IMR-90 (cell line): ENCODE measurements around the gene R3HDM4. TPM values are rescaled to one million over a fixed set of nuclear protein-coding genes. Genes with fewer than 3 reads are reported as not detected.

Experiments used
- ATAC-seq: fragments of 200-7000 bp; cut with Tn5 transposase; 2 replicates; pipeline ENCODE4 v1.9.1; 2020; ENCODE audit warnings: low read depth, mild to moderate bottlenecking, moderate library complexity
- BruUV-seq: library from RNA; stranded (reverse); fragments of 400-500 nt; replicated peaks from 2 replicates; lab custom pipeline; 2021; lab: Mats Ljungman, UMichigan
- CTCF ChIA-PET: fragments of 300-600 bp; formaldehyde crosslinking; extraction: SDS; loops from one replicate; lab custom pipeline; 2021; ENCODE audit warnings: antibody characterized with exemption; lab: Yijun Ruan, JAX
- POLR2A ChIA-PET: fragments of 300-600 bp; sonication (Branson Sonifier 250); formaldehyde crosslinking; loops from one replicate; lab custom pipeline; 2022; ENCODE audit warnings: antibody characterized with exemption; ENCODE audit not compliant: unreplicated experiment; lab: Charles Lee
- DNase-seq: peaks from one replicate; pipeline ENCODE4 v3.0.0; 2013
- H2AFZ ChIP-seq: replicated peaks from 2 replicates; pipeline ENCODE3; 2013; ENCODE audit warnings: low read length, mild to moderate bottlenecking; ENCODE audit not compliant: poor library complexity
- H2AK5ac ChIP-seq: 2 replicates; pipeline ENCODE4 v1.6.1; 2013; ENCODE audit warnings: low read depth, low read length, inconsistent platforms
- H2AK9ac ChIP-seq: replicated peaks from 2 replicates; pipeline ENCODE3; 2013; ENCODE audit warnings: mild to moderate bottlenecking, low read depth, low read length, moderate library complexity; ENCODE audit not compliant: poor library complexity
- H2BK120ac ChIP-seq: 2 replicates; pipeline ENCODE4 v1.6.1; 2013; ENCODE audit warnings: low read depth, low read length, inconsistent platforms
- H2BK15ac ChIP-seq: 3 replicates; pipeline ENCODE4 v1.6.1; 2013; ENCODE audit warnings: low read depth, low read length, inconsistent platforms
- H2BK20ac ChIP-seq: 2 replicates; pipeline ENCODE4 v1.6.1; 2013; ENCODE audit warnings: low read depth, mild to moderate bottlenecking, inconsistent platforms, low read length, moderate library complexity
- H2BK5ac ChIP-seq: 2 replicates; pipeline ENCODE4 v1.6.1; 2013; ENCODE audit warnings: mild to moderate bottlenecking, low read depth, low read length, inconsistent platforms; ENCODE audit not compliant: poor library complexity, severe bottlenecking
- H3K14ac ChIP-seq: replicated peaks from 2 replicates; pipeline ENCODE4 v1.6.1; 2013; ENCODE audit warnings: low read depth, low read length, inconsistent platforms
- H3K18ac ChIP-seq: 2 replicates; pipeline ENCODE4 v1.6.1; 2013; ENCODE audit warnings: low read depth, low read length, control low read depth
- H3K23ac ChIP-seq: 2 replicates; pipeline ENCODE4 v1.6.1; 2013; ENCODE audit warnings: low read depth, low read length, inconsistent platforms
- H3K27ac ChIP-seq: 2 replicates; pipeline ENCODE4 v1.5.1; 2013; ENCODE audit warnings: mild to moderate bottlenecking, control low read depth, low read length; ENCODE audit not compliant: insufficient read depth
- H3K27me3 ChIP-seq: 2 replicates; pipeline ENCODE4 v1.6.1; 2013; ENCODE audit warnings: low read length; ENCODE audit not compliant: control insufficient read depth, insufficient read depth
- H3K36me3 ChIP-seq: 2 replicates; pipeline ENCODE4 v1.6.1; 2013; ENCODE audit warnings: low read length, mixed read lengths; ENCODE audit not compliant: control insufficient read depth, insufficient read depth
- H3K4ac ChIP-seq: 2 replicates; pipeline ENCODE4 v1.6.1; 2013; ENCODE audit warnings: low read depth, low read length, inconsistent platforms
- H3K4me1 ChIP-seq: 2 replicates; pipeline ENCODE4 v1.6.1; 2013; ENCODE audit warnings: low read length, mixed read lengths; ENCODE audit not compliant: control insufficient read depth, insufficient read depth
- H3K4me2 ChIP-seq: 2 replicates; pipeline ENCODE4 v1.6.1; 2013; ENCODE audit warnings: low read depth, mild to moderate bottlenecking, control low read depth, low read length, moderate library complexity
- H3K4me3 ChIP-seq: 2 replicates; pipeline ENCODE4 v1.5.1; 2013; ENCODE audit warnings: low read depth, mild to moderate bottlenecking, control low read depth, low read length, moderate library complexity; ENCODE audit not compliant: insufficient read depth
- H3K56ac ChIP-seq: 2 replicates; pipeline ENCODE4 v1.6.1; 2013; ENCODE audit warnings: low read length, inconsistent platforms; ENCODE audit not compliant: insufficient read depth; ENCODE audit errors: extremely low read depth
- H3K79me1 ChIP-seq, 2 experiments: 2 replicates each; pipeline ENCODE4 v1.6.1; 2013; ENCODE audit warnings: low read length in 2 of 2, inconsistent platforms in 1 of 2, low read depth in 1 of 2
- H3K9ac ChIP-seq: 2 replicates; pipeline ENCODE4 v1.6.1; 2013; ENCODE audit warnings: low read depth, low read length, control low read depth
- H3K9me1 ChIP-seq: 2 replicates; pipeline ENCODE4 v1.6.1; 2013; ENCODE audit warnings: low read length, inconsistent platforms; ENCODE audit not compliant: insufficient read depth
- H3K9me3 ChIP-seq: 2 replicates; pipeline ENCODE4 v1.6.1; 2013; ENCODE audit warnings: low read length; ENCODE audit not compliant: control insufficient read depth, insufficient read depth
- H4K20me1 ChIP-seq: 2 replicates; pipeline ENCODE4 v1.6.1; 2013; ENCODE audit warnings: low read length, inconsistent platforms; ENCODE audit not compliant: insufficient read depth
- H4K5ac ChIP-seq: 2 replicates; pipeline ENCODE4 v1.6.1; 2013; ENCODE audit warnings: mild to moderate bottlenecking, low read depth, low read length, control low read depth
- H4K8ac ChIP-seq, 2 experiments: 2 replicates each; pipeline ENCODE4 v1.6.1; 2013; ENCODE audit warnings: low read depth in 2 of 2, low read length in 2 of 2, control low read depth in 1 of 2, inconsistent platforms in 1 of 2
- H4K91ac ChIP-seq: 2 replicates; pipeline ENCODE4 v1.6.1; 2013; ENCODE audit warnings: low read depth, low read length, inconsistent platforms; ENCODE audit not compliant: insufficient read depth
- BHLHE40 ChIP-seq: fragments of 150-350 bp; IDR thresholded peaks from 2 replicates; pipeline ENCODE4 v1.6.1; 2016; ENCODE audit warnings: mild to moderate bottlenecking, low read depth, low read length
- CEBPB ChIP-seq: IDR thresholded peaks from 2 replicates; pipeline ENCODE4 v1.6.1; 2012; ENCODE audit warnings: low read depth, low read length, improper control_type of control experiment
- CHD1 ChIP-seq: IDR thresholded peaks from 2 replicates; pipeline ENCODE4 v1.6.1; 2012; ENCODE audit warnings: low read depth, low read length, improper control_type of control experiment
- CTCF ChIP-seq: conservative IDR thresholded peaks from 2 replicates; pipeline ENCODE4 v1.5.1; 2012; ENCODE audit warnings: mild to moderate bottlenecking, low read depth, low read length, improper control_type of control experiment
- ELK1 ChIP-seq: fragments of 150-350 bp; IDR thresholded peaks from 2 replicates; pipeline ENCODE4 v1.6.1; 2016; ENCODE audit warnings: low read depth, mild to moderate bottlenecking, low read length, moderate library complexity, borderline replicate concordance
- FOS ChIP-seq: fragments of 150-350 bp; IDR thresholded peaks from 2 replicates; pipeline ENCODE4 v1.6.1; 2016; ENCODE audit warnings: low read depth, low read length
- MAFK ChIP-seq: IDR thresholded peaks from 2 replicates; pipeline ENCODE4 v1.6.1; 2012; ENCODE audit warnings: low read depth, low read length, improper control_type of control experiment
- MAZ ChIP-seq: IDR thresholded peaks from 2 replicates; pipeline ENCODE4 v1.6.1; 2012; ENCODE audit warnings: low read depth, mild to moderate bottlenecking, low read length, improper control_type of control experiment, moderate library complexity, borderline replicate concordance
- MXI1 ChIP-seq: IDR thresholded peaks from 2 replicates; pipeline ENCODE4 v1.6.1; 2012; ENCODE audit warnings: low read depth, mild to moderate bottlenecking, low read length, moderate library complexity, borderline replicate concordance
- NFE2L2 ChIP-seq: fragments of 150-350 bp; IDR thresholded peaks from 2 replicates; pipeline ENCODE4 v1.6.1; 2016; ENCODE audit warnings: low read depth, mild to moderate bottlenecking, low read length
- POLR2A ChIP-seq: IDR thresholded peaks from 2 replicates; pipeline ENCODE4 v1.6.1; 2012; ENCODE audit warnings: mild to moderate bottlenecking, low read depth, low read length
- RAD21 ChIP-seq: IDR thresholded peaks from 2 replicates; pipeline ENCODE4 v1.6.1; 2012; ENCODE audit warnings: low read length, improper control_type of control experiment
- RCOR1 ChIP-seq: IDR thresholded peaks from 2 replicates; pipeline ENCODE4 v1.6.1; 2012; ENCODE audit warnings: mild to moderate bottlenecking, low read length, improper control_type of control experiment; ENCODE audit not compliant: insufficient replicate concordance
- RFX5 ChIP-seq: IDR thresholded peaks from 2 replicates; pipeline ENCODE4 v1.8.0; 2012; ENCODE audit warnings: low read depth, mild to moderate bottlenecking, low read length, moderate library complexity
- SMC3 ChIP-seq: fragments of 150-350 bp; IDR thresholded peaks from 2 replicates; pipeline ENCODE4 v1.6.1; 2016; ENCODE audit warnings: low read depth, mild to moderate bottlenecking, antibody characterized with exemption, low read length, moderate library complexity
- USF2 ChIP-seq: fragments of 150-350 bp; IDR thresholded peaks from 2 replicates; pipeline ENCODE4 v1.6.1; 2017; ENCODE audit warnings: mild to moderate bottlenecking, antibody characterized with exemption, low read length, low read depth
- whole genome bisulfite sequencing, 2 experiments: methylation state at CpG; one replicate each; pipeline versions ENCODE4 v1.1.5 to v1.1.7; 2013; ENCODE audit warnings: missing lambda C conversion rate in 2 of 2; ENCODE audit not compliant: insufficient read length in 1 of 2; ENCODE audit errors: extremely low coverage in 2 of 2; 5-methylcytosine and 5-hydroxymethylcytosine counted together
- dilution Hi-C: fragments of 300-500 bp; cut with HindIII; formaldehyde crosslinking; loops from one replicate; pipeline ENCODE4 v1.14.3; 2018; ENCODE audit warnings: low sequenced_read_pairs; ENCODE audit not compliant: unreplicated experiment
- in situ Hi-C: fragments of 300-500 bp; cut with MboI; formaldehyde crosslinking; loops from 3 replicates; pipeline ENCODE4 v1.14.3; 2019; ENCODE audit warnings: low sequenced_read_pairs, inconsistent platforms, mixed read lengths
- intact Hi-C: fragments of 100-400 bp; cut with micrococcal nuclease; formaldehyde crosslinking; loops from 2 replicates; pipeline ENCODE4 v1.10.0; 2022
- polyA plus RNA-seq, 3 experiments: library from polyadenylated mRNA; depleted of rRNA; stranded (reverse); fragments of >200 nt; gene quantifications; 2 replicates each; pipeline ENCODE4 v1.2.3, GENCODE V29; 2012; ENCODE audit warnings: low replicate concordance in 1 of 3
- total RNA-seq: library from RNA; depleted of rRNA; stranded (reverse); fragments of >200 nt; gene quantifications from 2 replicates; pipeline ENCODE4 v1.2.3, GENCODE V29; 2012

The R3HDM4 gene
- total and polyA plus RNA-seq, 2 of the 4 experiments (the other 2 are of a cell fraction): 9.0 to 51.5 TPM

GRCh38 chr19:876780-877314, 36.2 kb downstream of the R3HDM4 start:
- no peak overlapping the region for H2AK9ac ChIP-seq
- no peaks in the 10 kb centered on the region for H3K27me3 ChIP-seq
- H4K91ac ChIP-seq: no peak overlapping the region
- H3K23ac ChIP-seq: no peak overlapping the region
- TF ChIP-seq CHD1 (no peak), CEBPB (no peak), USF2 (no peak), MXI1 (no peak), ELK1 (no peak), RCOR1 (no peak), RAD21 (no peak), POLR2A (no peak), MAFK (no peak), FOS (no peak), RFX5 (no peak), BHLHE40 (no peak), NFE2L2 (no peak), CTCF (no peak), SMC3 (no peak), MAZ (no peak)
- no peaks in the 10 kb centered on the region for H3K79me1 ChIP-seq
- H3K56ac ChIP-seq: no peak overlapping the region
- no peak overlapping the region for H2AFZ ChIP-seq
- H2BK5ac ChIP-seq: no peak overlapping the region
- H3K4me3 ChIP-seq: no peak overlapping the region
- intact Hi-C loops: no loop called here
- 93% methylated on average over 22 of the region's 29 CpGs; no CpG with 5 or more reads in 1 of the 2 experiments for WGBS, 2 experiments
- no peak overlapping the region for H3K4me2 ChIP-seq
- no peaks in the 10 kb centered on the region for H3K9me1 ChIP-seq
- H3K36me3 ChIP-seq: peaks cover 50% of the 10 kb centered on the region
- H3K14ac ChIP-seq: no peak overlapping the region
- no peaks in the 10 kb centered on the region for H3K4me1 ChIP-seq
- no peak overlapping the region for H2BK120ac ChIP-seq
- H2BK20ac ChIP-seq: no peak overlapping the region
- no peak for ATAC-seq
- no TSS peak for BruUV-seq
- H3K27ac ChIP-seq: no peak overlapping the region
- H3K18ac ChIP-seq: no peak overlapping the region
- H3K4ac ChIP-seq: no peak overlapping the region
- no peak for DNase-seq
- in situ Hi-C loops: no loop called here
- no peak overlapping the region for H3K9ac ChIP-seq
- peaks cover 11% of the 10 kb centered on the region for H4K20me1 ChIP-seq
- ChIA-PET POLR2A (no interaction called here), CTCF (no interaction called here)
- no peak overlapping the region for H2AK5ac ChIP-seq
- no peaks in the 10 kb centered on the region for H3K9me3 ChIP-seq
- H2BK15ac ChIP-seq: no peak overlapping the region
- H4K5ac ChIP-seq: no peak overlapping the region
- dilution Hi-C loops: no loop called here
- H4K8ac ChIP-seq: no peak overlapping the region
